GM10266 (cell line): ENCODE results near the gene TSPY3.
"Not testable (repeated sequence)": the region's sequence is repeated elsewhere in the genome, so short reads cannot be mapped to it uniquely, and the experiment has no call there.

Experiments used
- DNase-seq: peaks from one replicate; pipeline ENCODE4 v3.0.0; 2012; ENCODE audit errors: extremely low spot score

TSPY3 gene

GRCh38 chrY:9398121-9398520 is at the start of gene TSPY3:
TSS of gene TSPY3 (plus strand) at chrY:9398421. CDS start at chrY:9398467, 46 bp downstream.
- DNase-seq = not testable (repeated sequence)

- DNase-seq = not testable (repeated sequence)
These were observed 40.7 kb upstream of the TSPY3 start, which contains the start of gene TSPY8 for GRCh38 chrY:9357497-9357896. TSS of gene TSPY8 (plus strand) at chrY:9357797. CDS start at chrY:9357843, 46 bp downstream.

GRCh38 chrY:9396527-9396926 is 1.7 kb upstream of the TSPY3 start:
- not testable (repeated sequence) for DNase-seq
